Natural killer cell (primary cell): ENCODE data around the gene MED13. TPM values are rescaled to one million over a fixed set of nuclear protein-coding genes. Genes with fewer than 3 reads are reported as not detected.

ENCODE experiments used
- ATAC-seq, 3 donors: fragments of 150-1000 bp in 2 of 3; fragments of 200-7000 bp in 1 of 3; cut with Tn5 transposase; 1 replicate in 1 of 3; 2 replicates in 2 of 3; pipeline ENCODE4 v1.10.0; 2021; ENCODE audit warnings: mild to moderate bottlenecking in 2 of 3, moderate library complexity in 2 of 3
- DNase-seq, 2 donors: peaks; one replicate each; pipeline versions ENCODE4 v3.0.0 to v3.0.0-alpha.2; 2013 to 2021; ENCODE audit warnings: mixed read lengths in 1 of 2
- H3K27ac ChIP-seq: one replicate; pipeline ENCODE4 v1.5.1; 2013; ENCODE audit warnings: mild to moderate bottlenecking, low read length
- H3K27me3 ChIP-seq: one replicate; pipeline ENCODE4 v1.6.1; 2013; ENCODE audit warnings: low read length; ENCODE audit not compliant: control insufficient read depth, insufficient read depth
- H3K36me3 ChIP-seq: one replicate; pipeline ENCODE4 v1.6.1; 2013; ENCODE audit warnings: low read length; ENCODE audit not compliant: control insufficient read depth, insufficient read depth
- H3K4me1 ChIP-seq: one replicate; pipeline ENCODE4 v1.6.1; 2013; ENCODE audit warnings: low read length; ENCODE audit not compliant: control insufficient read depth, insufficient read depth
- H3K4me3 ChIP-seq: one replicate; pipeline ENCODE4 v1.5.1; 2013; ENCODE audit warnings: low read length
- H3K9me3 ChIP-seq: one replicate; pipeline ENCODE4 v1.6.1; 2013; ENCODE audit warnings: low read length; ENCODE audit not compliant: control insufficient read depth, insufficient read depth
- H3K27ac Mint-ChIP-seq, 2 donors: one replicate each; pipeline ENCODE4 v1.8.0; 2022; ENCODE audit warnings: mild to moderate bottlenecking in 2 of 2, mixed read lengths in 2 of 2, moderate library complexity in 1 of 2
- H3K27me3 Mint-ChIP-seq, 2 donors: one replicate each; pipeline ENCODE4 v1.8.0; 2022; ENCODE audit warnings: low read depth in 2 of 2, mixed read lengths in 2 of 2
- H3K36me3 Mint-ChIP-seq: one replicate; pipeline ENCODE4 v1.8.0; 2022; ENCODE audit warnings: mixed read lengths
- H3K4me1 Mint-ChIP-seq, 2 donors: one replicate each; pipeline ENCODE4 v1.8.0; 2022; ENCODE audit warnings: mixed read lengths in 2 of 2
- H3K4me3 Mint-ChIP-seq: one replicate; pipeline ENCODE4 v1.8.0; 2022; ENCODE audit warnings: mild to moderate bottlenecking, moderate library complexity, mixed read lengths
- H3K9me3 Mint-ChIP-seq, 2 donors: one replicate each; pipeline ENCODE4 v1.8.0; 2022; ENCODE audit warnings: mixed read lengths in 2 of 2
- WGBS: methylation state at CpG from one replicate; pipeline ENCODE4 v1.1.7; 2013; ENCODE audit warnings: missing lambda C conversion rate; ENCODE audit not compliant: insufficient coverage; 5-methylcytosine and 5-hydroxymethylcytosine counted together
- intact Hi-C: fragments of 100-400 bp; cut with micrococcal nuclease; formaldehyde crosslinking; loops from one replicate; pipeline ENCODE4 v1.14.2; 2022
- total RNA-seq, 4 donors: library from RNA; stranded (reverse); fragments of 120-200 nt in 1 of 4; gene quantifications; one replicate each; pipeline versions ENCODE4 v1.2.3 to v1.2.4, GENCODE V29; 2013 to 2022
- TF ChIP-seq, protein P1 (sequence below): fragments of 200-600 bp; IDR thresholded peaks from one replicate; pipeline ENCODE4 v1.8.0; 2022; ENCODE audit warnings: antibody characterized with exemption

MED13 gene
- total RNA-seq, 3 donors from 2014 or later (not counting 1 experiment from before 2014, with no cell fraction given) = 107 to 122 (median 116) TPM

DNA sequence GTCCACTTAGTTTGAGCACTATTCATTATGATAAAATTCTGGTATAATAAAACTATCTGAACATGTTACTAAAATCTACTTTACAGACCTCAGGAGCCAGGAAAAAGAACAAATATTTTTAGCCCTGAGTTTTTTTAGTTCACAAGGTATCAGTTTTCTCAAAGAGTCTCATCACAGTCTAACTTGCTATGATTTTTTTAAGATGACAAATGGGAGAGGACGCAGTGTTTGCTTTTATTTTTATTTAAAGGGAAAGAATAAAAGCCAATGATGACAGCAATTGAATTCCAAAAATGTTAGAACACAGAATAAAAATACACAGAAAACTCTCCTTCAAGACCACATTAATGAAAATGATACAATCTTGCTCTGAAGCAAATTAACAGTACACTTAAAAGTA is 7.4 kb downstream of the MED13 start:
- TF ChIP-seq, protein P1, sequence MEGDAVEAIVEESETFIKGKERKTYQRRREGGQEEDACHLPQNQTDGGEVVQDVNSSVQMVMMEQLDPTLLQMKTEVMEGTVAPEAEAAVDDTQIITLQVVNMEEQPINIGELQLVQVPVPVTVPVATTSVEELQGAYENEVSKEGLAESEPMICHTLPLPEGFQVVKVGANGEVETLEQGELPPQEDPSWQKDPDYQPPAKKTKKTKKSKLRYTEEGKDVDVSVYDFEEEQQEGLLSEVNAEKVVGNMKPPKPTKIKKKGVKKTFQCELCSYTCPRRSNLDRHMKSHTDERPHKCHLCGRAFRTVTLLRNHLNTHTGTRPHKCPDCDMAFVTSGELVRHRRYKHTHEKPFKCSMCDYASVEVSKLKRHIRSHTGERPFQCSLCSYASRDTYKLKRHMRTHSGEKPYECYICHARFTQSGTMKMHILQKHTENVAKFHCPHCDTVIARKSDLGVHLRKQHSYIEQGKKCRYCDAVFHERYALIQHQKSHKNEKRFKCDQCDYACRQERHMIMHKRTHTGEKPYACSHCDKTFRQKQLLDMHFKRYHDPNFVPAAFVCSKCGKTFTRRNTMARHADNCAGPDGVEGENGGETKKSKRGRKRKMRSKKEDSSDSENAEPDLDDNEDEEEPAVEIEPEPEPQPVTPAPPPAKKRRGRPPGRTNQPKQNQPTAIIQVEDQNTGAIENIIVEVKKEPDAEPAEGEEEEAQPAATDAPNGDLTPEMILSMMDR = no peak
- no peaks in the 10 kb centered on the region for H3K36me3 Mint-ChIP-seq
- intact Hi-C loops = no loop called here
- ATAC-seq (no peak), DNase-seq (no peak)
- peak overlapping the region in 1 of 2 donors; percentile 46 for H3K27ac Mint-ChIP-seq
- Histone ChIP-seq H3K27me3 (no peaks in the 10 kb centered on the region), H3K4me3 (no peak overlapping the region), H3K27ac (no peak overlapping the region), H3K36me3 (peaks cover 34% of the 10 kb centered on the region), H3K9me3 (no peaks in the 10 kb centered on the region), H3K4me1 (peaks cover 3% of the 10 kb centered on the region)
- 100% methylated on average over 1 of the region's 1 CpG for WGBS
- no peak overlapping the region for H3K4me3 Mint-ChIP-seq
- H3K9me3 Mint-ChIP-seq = no peaks in the 10 kb centered on the region
- H3K27me3 Mint-ChIP-seq = no peaks in the 10 kb centered on the region
- peaks cover 47% of the 10 kb centered on the region in 2 donors for H3K4me1 Mint-ChIP-seq

DNA sequence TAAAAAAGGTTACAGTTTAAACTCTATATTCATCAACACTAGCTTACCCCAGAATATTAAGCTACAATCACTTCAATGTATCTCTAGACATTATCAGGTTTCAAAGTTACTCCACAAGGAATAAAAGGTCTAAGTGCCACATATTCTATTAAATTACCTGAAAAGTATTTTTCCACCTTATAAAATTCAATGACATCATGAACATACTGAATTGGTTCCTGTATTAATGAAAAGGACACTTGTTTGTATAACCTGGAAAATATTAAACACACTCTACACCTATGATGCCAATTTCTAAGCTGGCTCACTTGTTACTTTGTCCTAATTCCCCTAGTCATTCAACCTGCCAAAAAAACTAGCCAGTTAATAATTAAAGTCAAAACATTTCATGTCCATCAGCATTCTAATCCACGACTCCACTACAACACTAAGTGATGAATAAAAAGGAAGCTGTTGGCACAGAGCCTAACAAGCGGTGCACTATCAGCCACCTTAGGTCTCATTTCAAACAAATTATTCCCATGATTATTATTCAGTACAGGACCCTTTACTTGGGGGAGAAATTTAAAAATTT is 12.2 kb downstream of the MED13 start:
- intact Hi-C loops = no loop called here
- 80% methylated on average over 1 of the region's 2 CpGs for WGBS
- H3K36me3 Mint-ChIP-seq = peaks cover 12% of the 10 kb centered on the region
- DNase-seq = no peak
- no peaks in the 10 kb centered on the region for H3K9me3 Mint-ChIP-seq
- peaks cover 49 to 53% of the 10 kb centered on the region in 2 donors for H3K4me1 Mint-ChIP-seq
- H3K36me3 ChIP-seq = peaks cover 47% of the 10 kb centered on the region
- no peaks in the 10 kb centered on the region for H3K27me3 ChIP-seq
- H3K27ac ChIP-seq = no peak overlapping the region
- no peaks in the 10 kb centered on the region for H3K27me3 Mint-ChIP-seq
- no peak for ATAC-seq
- H3K4me1 ChIP-seq = no peaks in the 10 kb centered on the region
- H3K4me3 ChIP-seq = no peak overlapping the region
- no peak overlapping the region for H3K4me3 Mint-ChIP-seq
- TF ChIP-seq, protein P1 = no peak
- H3K9me3 ChIP-seq = no peaks in the 10 kb centered on the region
- peak overlapping the region; percentile 19 to 27 for H3K27ac Mint-ChIP-seq

DNA sequence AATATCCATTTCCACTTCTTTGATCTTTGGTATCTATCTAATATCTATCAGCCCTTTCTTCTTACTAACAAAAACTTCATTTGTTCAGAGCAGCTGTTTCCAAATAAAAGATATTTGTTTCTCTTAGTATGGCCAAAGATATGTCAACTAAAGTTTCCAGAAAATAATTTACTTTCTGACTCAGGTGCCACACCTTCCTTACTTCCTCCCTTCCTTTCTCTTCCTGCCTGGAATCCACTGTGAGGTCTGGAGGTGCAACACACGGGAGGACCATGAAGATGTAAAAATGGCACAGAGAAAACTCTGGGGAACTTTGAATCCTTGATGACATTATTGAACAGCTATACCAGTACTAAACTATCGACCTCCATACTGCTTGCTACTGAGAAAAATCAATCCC is 14.0 kb downstream of the MED13 start:
- no peaks in the 10 kb centered on the region for H3K9me3 Mint-ChIP-seq
- 84% methylated on average over 2 of the region's 2 CpGs for WGBS
- TF ChIP-seq, protein P1 = no peak
- peak overlapping the region; percentile 19 to 79 for H3K27ac Mint-ChIP-seq
- DNase-seq (no peak), ATAC-seq (no peak)
- peaks cover 12% of the 10 kb centered on the region for H3K36me3 Mint-ChIP-seq
- Histone ChIP-seq H3K36me3 (peaks cover 52% of the 10 kb centered on the region), H3K9me3 (no peaks in the 10 kb centered on the region), H3K4me3 (no peak overlapping the region), H3K27me3 (no peaks in the 10 kb centered on the region), H3K4me1 (no peaks in the 10 kb centered on the region), H3K27ac (no peak overlapping the region)
- no peaks in the 10 kb centered on the region for H3K27me3 Mint-ChIP-seq
- H3K4me3 Mint-ChIP-seq = no peak overlapping the region
- intact Hi-C loops = no loop called here
- H3K4me1 Mint-ChIP-seq = peaks cover 42 to 43% of the 10 kb centered on the region in 2 donors

DNA sequence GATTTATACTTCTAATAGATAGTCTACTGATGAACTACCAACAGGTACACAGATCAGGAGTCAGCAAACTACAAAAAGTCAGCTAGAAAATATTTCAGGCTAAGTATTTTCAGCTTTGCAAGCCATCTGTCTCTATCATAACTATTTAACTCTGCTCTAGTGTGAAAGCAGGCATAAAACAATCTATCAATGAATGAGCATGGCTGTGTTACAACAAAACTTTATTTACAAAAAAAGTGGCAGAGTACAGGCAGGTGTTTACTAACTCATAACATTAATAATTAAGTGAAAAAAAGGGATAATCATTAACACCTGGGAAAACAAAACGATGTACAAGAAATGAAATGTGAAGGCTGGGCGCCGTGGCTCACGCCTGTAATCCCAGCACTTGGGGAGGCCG is 15.8 kb downstream of the MED13 start:
- Histone ChIP-seq H3K4me1 (no peaks in the 10 kb centered on the region), H3K27me3 (no peaks in the 10 kb centered on the region), H3K27ac (no peak overlapping the region), H3K4me3 (no peak overlapping the region), H3K36me3 (peaks cover 52% of the 10 kb centered on the region), H3K9me3 (no peaks in the 10 kb centered on the region)
- Mint-ChIP-seq H3K27me3 (no peaks in the 10 kb centered on the region), H3K4me3 (no peak overlapping the region), H3K4me1 (peaks cover 44 to 48% of the 10 kb centered on the region in 2 donors), H3K27ac (peak overlapping the region; percentile 37 to 63), H3K36me3 (peaks cover 12% of the 10 kb centered on the region), H3K9me3 (no peaks in the 10 kb centered on the region)
- WGBS = 98% methylated on average over 5 of the region's 5 CpGs
- TF ChIP-seq, protein P1 = no peak
- DNase-seq (no peak), ATAC-seq (no peak)
- intact Hi-C loops = no loop called here
